HepG2 (cell line): Measurements from ENCODE around the gene TET3. TPM values are rescaled to one million over a fixed set of nuclear protein-coding genes. Genes with fewer than 3 reads are reported as not detected.

ENCODE experiments used
- ARNT2 ChIP-seq: sonication (generic); formaldehyde crosslinking; IDR thresholded peaks from 2 replicates; pipeline ENCODE4 v1.8.0; 2022; ENCODE audit warnings: mild to moderate bottlenecking, low read depth, missing genetic modification reagents, moderate library complexity
- SIX4 ChIP-seq: sonication (generic); formaldehyde crosslinking; IDR thresholded peaks from 2 replicates; pipeline ENCODE4 v1.4.0; 2020; ENCODE audit warnings: missing genetic modification reagents
- SKIL ChIP-seq: sonication (generic); formaldehyde crosslinking; IDR thresholded peaks from 2 replicates; pipeline ENCODE4 v1.8.0; 2022; ENCODE audit warnings: missing genetic modification reagents, mild to moderate bottlenecking, moderate library complexity, borderline replicate concordance
- polyA plus RNA-seq, 8 experiments: library from polyadenylated mRNA; depleted of rRNA in 3 of 8; stranded (reverse) in 7 of 8; unstranded in 1 of 8; fragments of >200 nt; fragmentation: Illumina TruSeq in 4 of 8; extraction: Trizol in 4 of 8; gene quantifications; 2 replicates each; pipeline versions ENCODE4 v1.2.1 to v1.2.3, GENCODE V29; 2011 to 2016; ENCODE audit warnings: low read depth in 4 of 8, missing spikeins in 1 of 8, mixed read lengths in 1 of 8; ENCODE audit not compliant: insufficient read depth in 1 of 8
- total RNA-seq, 5 experiments: library from RNA; depleted of rRNA; stranded (reverse); fragments of >200 nt; fragmentation: Illumina TruSeq; extraction: Trizol; gene quantifications; 2 replicates each; pipeline ENCODE4 v1.2.3, GENCODE V29; 2016; ENCODE audit warnings: low read depth in 1 of 5
- TF ChIP-seq, protein P1 (sequence below): sonication (generic); formaldehyde crosslinking; IDR thresholded peaks from 2 replicates; pipeline ENCODE4 v1.4.0; 2020; ENCODE audit warnings: missing genetic modification reagents, borderline replicate concordance

TET3 gene
- total and polyA plus RNA-seq, 2 of the 13 experiments (the other 11 are each of a cell fraction or from before 2014, with no cell fraction given): 4.3 to 6.8 TPM

DNA sequence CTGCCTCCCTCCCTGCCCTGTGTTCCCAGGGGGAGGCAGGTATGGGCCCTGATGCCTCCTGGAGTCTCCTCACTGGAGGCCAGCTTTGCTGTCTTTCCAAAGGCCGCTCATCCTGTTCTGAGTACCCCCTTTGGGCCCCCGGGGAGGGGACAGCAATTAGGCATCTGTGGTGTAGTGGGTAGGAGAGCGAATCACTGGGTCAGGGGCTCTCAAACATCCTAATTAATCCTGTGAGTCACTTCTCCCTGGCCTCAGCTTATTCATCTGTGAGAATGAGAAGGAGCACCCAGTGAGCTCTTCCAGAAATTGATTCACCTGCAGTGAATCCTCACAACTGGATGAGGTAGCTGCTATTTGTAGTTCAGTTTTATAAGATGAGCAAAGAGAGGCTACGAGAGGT, 16.4 kb downstream of the TET3 start (continued):
- TF ChIP-seq SIX4 (no peak), ARNT2 (no peak), SKIL (CRISPR knock-in tag) (no peak)
- TF ChIP-seq, protein P1, sequence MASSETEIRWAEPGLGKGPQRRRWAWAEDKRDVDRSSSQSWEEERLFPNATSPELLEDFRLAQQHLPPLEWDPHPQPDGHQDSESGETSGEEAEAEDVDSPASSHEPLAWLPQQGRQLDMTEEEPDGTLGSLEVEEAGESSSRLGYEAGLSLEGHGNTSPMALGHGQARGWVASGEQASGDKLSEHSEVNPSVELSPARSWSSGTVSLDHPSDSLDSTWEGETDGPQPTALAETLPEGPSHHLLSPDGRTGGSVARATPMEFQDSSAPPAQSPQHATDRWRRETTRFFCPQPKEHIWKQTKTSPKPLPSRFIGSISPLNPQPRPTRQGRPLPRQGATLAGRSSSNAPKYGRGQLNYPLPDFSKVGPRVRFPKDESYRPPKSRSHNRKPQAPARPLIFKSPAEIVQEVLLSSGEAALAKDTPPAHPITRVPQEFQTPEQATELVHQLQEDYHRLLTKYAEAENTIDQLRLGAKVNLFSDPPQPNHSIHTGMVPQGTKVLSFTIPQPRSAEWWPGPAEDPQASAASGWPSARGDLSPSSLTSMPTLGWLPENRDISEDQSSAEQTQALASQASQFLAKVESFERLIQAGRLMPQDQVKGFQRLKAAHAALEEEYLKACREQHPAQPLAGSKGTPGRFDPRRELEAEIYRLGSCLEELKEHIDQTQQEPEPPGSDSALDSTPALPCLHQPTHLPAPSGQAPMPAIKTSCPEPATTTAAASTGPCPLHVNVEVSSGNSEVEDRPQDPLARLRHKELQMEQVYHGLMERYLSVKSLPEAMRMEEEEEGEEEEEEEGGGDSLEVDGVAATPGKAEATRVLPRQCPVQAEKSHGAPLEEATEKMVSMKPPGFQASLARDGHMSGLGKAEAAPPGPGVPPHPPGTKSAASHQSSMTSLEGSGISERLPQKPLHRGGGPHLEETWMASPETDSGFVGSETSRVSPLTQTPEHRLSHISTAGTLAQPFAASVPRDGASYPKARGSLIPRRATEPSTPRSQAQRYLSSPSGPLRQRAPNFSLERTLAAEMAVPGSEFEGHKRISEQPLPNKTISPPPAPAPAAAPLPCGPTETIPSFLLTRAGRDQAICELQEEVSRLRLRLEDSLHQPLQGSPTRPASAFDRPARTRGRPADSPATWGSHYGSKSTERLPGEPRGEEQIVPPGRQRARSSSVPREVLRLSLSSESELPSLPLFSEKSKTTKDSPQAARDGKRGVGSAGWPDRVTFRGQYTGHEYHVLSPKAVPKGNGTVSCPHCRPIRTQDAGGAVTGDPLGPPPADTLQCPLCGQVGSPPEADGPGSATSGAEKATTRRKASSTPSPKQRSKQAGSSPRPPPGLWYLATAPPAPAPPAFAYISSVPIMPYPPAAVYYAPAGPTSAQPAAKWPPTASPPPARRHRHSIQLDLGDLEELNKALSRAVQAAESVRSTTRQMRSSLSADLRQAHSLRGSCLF: no peak
- TF ChIP-seq, all 625 proteins: peak for 0
